HUDEP-2 (cell line): ENCODE measurements around the gene ZNF286A.
"Not testable (repeated sequence)": the region's sequence is repeated elsewhere in the genome, so short reads cannot be mapped to it uniquely, and the experiment has no call there.

Experiments
- DNase-seq, 76 experiments: peaks; one replicate each; lab custom pipeline; 2025; ENCODE audit not compliant: unreplicated experiment in 76 of 76; lab: John Stamatoyannopoulos, UW

The ZNF286A gene

DNA sequence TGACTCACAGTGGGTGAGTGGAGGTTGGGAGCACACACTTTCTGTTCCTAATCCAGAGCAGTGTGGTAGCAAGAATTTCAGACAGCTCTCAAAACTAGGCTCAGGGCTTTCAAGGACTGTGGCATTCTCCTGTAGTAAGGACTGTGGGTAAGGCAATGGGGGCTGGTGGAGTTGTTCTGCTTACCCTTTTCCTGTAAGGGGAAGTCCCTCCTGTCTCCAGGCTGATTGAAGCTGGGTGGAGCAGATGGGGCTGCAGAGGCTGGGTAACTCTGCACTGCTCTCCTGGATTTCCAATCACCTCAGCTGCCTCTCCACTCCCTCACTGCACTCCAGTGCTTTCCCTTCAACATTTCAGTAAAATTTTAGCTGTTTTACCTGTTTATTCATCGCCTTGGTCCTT lies 12.1 kb upstream of the ZNF286A start:
- not testable (repeated sequence) for DNase-seq

DNA sequence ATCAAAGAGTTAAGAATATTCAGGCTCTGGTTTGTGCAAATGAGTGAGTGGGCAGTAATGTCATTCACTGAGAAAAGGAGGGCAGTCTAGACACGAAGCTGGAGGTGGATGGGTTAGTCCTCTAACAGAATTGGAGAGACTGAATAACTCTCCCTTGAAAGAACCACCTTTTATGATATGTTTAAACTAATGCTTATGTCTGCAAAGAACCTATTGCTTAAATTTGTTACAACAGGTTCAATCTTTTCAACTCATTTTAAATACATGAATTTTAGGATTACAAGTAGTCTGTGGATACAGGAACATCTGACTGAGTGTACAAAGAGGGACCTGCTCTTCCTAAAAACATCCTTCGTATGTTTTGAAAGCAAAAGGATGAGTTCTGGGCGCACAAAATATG lies 585 bp upstream of the ZNF286A start:
- peak in 1 of 76 experiments; percentile 8 for DNase-seq

DNA sequence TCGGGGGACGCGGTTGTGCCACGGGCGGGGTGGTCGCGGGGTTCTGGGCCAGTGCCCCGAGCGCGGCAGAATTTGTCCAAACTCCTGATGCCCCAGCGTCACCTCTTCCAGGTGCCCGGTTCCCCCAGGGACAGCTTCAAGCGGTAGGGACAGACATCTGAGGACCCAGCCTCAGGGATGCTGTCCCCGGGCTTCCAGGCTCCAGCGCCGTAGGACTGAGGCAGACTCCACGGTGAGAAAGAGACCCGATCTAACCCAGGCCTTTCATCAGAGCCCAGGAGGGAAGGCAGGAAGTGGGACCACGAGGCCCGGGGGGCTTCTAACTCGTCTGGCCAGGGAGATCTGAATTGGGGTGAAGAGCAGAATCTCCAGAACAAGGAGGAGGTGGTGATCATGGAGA lies 385 bp downstream of the ZNF286A start:
- not testable (repeated sequence) for DNase-seq

DNA sequence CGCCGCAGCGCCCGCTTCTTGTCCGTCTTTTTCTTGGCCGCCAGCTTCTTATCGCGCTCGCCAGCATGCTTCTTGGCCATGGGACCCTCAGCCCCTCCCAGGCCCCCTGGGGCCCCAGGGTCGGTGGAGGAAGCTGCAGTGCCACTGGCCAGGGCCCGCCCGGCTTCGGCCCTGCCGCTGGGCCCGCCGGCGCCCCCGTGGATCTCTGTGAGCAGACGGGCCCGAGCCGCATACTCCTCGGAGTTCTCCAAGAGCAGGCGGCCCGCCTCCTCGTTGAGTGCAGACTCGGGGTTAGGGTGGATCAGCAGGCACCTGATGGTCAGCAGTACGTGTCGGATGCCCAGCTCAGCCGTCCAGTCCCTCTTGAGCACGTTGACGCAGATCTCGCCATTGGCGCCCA lies 4.7 kb downstream of the ZNF286A start:
- DNase-seq, result not testable (repeated sequence)

DNA sequence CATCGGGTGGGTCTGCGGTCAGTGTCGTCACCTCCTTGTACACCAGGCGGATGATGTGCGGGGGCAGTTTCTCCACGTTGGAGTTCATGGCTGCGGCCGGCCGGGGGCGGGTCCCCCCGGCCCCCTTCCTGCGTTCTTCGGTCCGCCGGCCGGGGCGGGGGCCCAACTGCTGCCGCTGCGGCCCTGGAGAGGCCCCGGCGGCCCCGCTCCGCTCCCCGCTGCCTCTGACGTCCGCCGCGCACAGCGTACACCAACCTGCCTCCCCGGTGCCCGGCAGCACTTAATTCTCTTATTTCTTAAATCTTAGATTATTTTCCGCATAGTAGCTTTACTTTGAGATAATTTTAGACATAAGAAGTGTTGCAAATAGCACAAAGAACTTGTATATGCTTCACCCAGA lies 5.3 kb downstream of the ZNF286A start:
- DNase-seq, result not testable (repeated sequence)

DNA sequence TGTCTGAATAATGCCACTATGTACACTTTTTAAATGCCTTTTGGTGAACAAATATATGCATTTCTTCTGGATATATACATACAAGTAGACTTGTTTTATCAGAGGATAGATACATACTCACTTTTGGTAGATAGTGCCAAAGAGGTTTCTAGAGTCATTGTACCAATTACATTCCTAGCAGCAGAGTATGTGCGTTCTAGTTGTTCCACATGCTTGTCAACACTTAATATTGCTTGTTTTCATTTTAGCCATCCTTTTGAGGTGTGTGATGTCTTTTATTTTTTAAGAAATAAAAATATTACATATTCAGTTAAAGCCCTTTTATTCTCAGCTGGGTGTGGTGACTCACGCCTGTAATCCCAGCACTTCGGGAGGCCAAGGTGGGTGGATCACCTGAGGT lies 9.3 kb downstream of the ZNF286A start:
- DNase-seq, result not testable (repeated sequence)

DNA sequence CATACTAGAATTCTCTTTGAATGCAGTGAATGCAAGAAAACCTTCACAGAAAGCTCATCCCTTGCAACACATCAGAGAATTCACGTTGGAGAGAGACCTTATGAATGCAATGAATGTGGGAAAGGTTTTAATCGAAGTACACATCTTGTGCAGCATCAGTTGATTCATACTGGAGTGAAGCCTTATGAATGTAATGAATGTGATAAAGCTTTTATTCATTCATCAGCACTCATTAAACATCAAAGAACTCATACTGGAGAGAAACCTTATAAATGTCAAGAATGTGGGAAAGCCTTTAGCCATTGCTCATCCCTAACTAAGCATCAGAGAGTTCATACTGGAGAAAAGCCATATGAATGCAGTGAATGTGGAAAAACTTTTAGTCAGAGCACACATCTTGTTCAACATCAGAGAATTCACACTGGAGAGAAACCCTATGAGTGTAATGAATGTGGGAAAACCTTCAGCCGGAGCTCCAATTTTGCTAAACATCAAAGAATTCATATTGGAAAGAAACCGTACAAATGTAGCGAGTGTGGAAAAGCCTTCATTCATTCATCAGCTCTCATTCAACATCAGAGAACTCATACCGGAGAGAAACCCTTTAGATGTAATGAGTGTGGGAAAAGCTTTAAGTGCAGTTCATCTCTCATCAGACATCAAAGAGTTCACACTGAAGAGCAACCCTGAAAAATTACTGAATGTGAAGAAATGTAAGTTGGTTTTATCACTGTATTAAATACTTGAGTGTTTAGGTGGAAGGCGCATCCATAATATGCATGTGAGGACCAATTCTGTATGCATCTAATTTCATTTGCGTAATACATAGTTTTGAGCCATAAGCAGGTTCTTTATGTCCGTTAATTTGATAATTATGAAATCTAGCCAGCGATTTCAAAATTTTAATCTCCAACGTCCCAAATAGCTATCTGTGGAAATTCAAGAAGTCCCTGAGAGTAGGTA lies 17.3 kb downstream of the ZNF286A start:
- DNase-seq, result not testable (repeated sequence)

DNA sequence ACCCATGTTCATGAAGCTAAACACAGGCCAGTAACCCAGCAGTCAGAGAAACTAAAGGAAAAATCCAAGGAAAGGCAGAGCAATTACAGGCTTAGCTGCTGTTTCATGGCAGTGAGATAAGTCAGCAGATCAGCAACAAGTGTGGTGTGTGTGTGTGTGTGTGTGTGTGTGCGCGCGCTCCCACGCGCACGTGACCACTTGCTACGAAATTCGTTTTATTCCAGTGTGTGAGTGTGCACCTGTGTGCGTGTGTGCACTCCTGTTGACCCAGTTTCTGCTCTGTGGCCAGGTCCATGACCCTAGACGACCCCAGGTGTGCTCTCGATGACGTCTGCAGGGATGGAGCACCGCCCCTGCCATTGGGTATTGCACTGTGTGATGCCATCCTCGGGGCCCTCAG lies 31.0 kb downstream of the ZNF286A start:
- not testable (repeated sequence) for DNase-seq

DNA sequence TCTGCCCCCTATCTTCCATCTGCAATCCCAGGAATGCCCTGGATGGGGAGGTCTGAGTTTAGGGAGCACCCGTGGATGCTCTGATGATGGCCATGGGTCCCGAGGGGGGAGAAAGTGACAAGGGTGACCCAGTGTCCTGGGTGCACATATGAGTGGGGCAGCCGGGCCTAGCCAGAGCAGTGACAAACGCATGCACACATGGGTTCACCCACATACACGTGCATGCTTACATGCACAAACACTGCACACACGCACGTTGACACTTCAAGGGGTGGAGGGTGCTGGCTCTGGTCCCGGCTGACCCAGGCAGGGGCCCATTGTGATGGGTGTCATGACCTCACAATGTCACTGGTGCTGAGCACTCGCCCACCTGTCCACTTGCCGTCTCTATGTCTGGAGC lies 32.3 kb downstream of the ZNF286A start, which contains the start of gene TBC1D26:
Gene TBC1D26, plus strand, starts transcription at position 384 of the 400 bp plus-strand sequence. CDS start 3,066 bp downstream, outside the sequence.
- not testable (repeated sequence) for DNase-seq

DNA sequence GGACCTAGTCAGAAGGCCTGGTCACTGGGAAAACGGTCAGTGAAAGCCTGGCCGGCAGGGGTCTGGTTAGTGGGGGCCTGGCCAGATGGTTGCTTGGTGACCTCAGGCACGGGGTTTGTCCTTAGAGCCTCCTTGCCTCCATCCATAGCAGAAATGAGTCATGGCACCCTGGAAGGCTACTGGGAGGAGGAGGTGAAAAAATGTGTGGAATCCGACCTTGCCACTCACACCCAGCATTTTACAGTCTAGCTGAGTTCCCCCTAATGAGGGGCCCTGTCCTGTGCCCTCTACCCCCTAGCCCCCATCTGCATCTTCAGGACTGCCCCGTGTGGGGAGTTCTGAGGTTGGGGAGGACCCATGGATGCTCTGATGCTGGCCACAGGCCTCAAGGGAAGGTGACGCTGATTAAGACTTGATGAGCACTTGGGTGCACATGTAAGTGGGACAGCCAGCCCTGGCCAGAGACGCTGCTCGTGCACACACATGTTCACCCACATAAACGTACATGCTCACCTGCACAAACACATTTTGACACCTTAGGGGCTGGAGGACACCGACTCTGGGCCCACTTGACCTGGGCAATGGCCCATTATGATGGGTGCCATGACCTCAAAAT lies 33.7 kb downstream of the ZNF286A start:
- not testable (repeated sequence) for DNase-seq

DNA sequence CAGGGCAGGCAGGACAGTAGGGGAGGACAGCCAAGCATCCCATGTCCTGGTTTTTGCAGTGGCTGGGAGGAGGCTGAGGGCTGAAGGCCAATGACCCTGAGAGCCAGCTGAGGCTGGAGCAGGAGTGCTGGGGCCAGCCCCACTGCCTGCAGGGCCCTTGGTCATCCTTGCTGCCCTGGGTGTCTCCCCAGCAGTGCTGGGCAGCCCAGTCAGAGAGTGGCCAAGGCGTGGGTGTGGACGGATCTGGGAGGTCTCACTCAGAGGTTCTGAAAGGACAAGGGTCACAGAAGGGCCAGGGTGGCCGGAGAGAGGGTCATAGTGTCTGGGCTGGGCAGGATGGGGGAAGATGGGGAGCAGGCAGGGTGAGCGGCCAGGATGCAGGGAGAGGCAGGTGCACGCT lies 37.0 kb downstream of the ZNF286A start:
- DNase-seq, result not testable (repeated sequence)

DNA sequence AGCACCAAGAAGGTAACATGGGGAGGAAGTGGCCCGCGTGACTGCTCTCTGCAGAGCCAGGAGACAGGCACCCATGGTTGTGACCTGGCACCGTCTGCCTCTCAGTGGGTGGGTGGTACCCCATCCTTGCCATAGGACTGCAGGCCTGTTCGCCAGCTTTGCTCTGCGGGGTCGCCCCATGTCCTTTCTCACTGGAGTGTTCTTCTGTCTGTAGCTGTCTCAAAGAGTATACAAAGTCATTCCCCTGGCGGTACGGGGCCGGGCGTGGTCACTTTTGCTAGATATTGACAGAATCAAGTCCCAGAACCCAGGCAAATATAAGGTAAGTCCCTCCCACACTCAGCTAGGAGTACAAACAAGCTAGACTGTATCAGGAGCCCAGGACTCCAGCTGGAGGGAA lies 38.5 kb downstream of the ZNF286A start:
- no peak for DNase-seq

DNA sequence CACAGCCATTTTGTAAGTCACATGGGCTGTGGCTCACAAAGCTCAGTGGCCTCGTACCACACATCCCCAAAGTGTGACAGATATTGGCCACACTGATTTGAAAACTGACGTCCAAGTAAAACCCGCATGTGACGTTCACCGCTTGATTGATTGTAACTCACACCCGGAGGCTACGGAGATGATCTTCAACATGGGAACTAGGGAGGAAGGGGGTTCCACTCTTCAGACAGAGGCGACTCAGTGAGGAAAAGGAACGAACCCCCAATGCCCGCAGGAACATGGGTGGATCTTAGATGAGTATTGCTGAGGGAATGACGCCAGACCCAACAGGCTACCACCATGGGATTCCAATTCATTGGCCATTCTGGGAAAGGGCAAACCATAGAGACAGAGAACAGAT lies 39.7 kb downstream of the ZNF286A start:
- not testable (repeated sequence) for DNase-seq

DNA sequence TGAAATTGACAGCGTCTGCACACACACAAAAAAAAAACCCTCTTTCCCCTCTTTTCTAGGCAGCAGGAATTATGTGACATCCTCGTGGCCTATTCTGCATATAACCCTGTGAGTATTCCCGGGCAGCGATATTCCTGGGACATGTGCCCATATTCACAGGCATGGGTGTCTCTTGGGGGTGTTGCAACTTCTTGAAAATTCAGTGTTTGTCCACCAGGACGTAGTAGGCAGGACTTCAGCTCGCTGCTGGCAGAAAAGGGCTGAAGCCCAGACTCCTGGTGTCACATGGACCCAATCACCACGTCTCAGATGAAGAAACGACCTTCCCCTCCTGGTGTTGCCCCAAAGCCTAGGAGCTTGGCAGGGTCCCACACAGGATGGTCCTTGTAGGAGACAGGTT lies 40.5 kb downstream of the ZNF286A start:
- DNase-seq, result not testable (repeated sequence)

DNA sequence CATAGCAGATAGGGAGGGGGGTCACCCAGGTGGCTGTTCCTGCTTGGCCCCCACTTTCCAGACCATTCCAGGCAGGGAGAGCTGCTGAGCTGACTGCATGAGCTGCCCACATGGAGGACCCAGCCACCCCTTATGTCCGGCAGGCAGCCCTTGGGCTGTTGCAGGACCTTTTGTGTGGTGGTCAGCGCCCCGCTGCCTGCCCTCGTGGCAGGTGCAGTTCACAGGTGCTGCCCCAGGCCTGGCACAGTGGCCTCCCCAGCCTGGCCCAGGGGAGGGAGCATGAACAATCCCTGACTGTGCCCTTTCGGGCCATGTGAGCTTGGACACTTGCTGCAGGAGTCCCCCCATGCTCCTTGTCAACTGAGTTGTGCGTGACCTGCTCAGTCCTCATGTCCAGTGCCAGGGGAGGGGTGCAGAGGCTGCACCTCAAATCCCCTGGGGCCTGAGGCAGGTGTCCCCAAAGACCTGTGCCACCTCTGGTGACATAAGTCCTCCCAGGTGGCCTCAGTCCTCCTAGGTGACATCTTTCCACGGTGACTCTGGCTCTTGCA lies 41.1 kb downstream of the ZNF286A start:
- no peak for DNase-seq

DNA sequence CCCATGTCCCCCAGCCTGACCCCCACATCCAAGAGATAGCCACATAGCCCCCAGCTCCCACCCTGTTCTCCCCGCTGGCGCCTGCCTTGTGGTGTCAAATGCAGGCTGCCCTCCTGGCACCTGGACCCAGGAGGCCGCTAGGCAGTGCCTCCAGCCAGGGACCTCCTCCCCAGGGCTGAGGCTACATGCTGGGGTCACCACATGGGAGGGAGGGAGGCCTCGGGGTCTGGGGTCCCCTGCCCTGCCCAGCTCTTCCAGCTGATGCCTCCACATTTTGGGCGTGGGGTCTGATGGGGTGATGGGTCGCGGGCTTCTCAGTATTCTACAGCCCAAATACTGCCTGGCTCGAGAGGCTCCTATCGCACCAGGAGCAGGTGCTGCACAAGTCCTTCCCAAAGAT lies 42.1 kb downstream of the ZNF286A start:
- DNase-seq, result no peak

DNA sequence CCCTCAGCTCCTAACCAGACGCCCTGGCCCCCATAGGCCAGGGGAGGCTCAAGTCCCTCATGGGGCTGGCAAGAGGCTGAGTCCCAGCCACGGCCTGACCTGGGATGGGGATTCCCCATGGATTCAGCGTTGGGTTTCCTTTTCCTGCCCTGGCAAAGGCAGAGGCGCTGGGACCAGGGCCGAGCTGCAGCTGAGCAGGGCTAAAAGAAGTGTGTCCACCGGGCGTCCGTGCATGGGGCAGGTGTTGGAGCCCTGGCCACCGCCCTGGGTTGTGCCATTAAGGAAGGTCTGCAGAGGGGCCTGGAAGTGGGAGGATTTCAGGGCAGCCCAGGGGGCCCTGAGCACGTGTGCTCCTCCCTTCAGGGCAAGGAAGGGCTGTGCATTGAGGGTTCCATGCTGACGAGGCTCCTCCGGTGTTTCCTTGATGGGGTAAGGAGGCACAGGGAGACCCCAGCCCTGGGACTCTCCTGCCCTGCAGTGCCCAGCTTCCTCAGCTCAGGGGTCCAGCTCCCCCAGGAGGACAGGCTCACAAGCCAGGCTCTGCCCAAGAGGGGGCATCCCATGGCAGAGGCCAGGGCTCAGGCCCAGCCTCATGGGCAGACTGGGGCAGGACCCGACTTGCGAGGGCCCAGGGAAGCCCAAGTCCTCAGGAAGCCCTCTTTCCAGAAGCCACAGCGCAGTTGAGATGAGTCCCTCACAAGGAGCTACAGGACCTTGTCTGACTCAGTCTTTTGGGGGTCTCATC lies 42.7 kb downstream of the ZNF286A start:
- DNase-seq, result no peak

DNA sequence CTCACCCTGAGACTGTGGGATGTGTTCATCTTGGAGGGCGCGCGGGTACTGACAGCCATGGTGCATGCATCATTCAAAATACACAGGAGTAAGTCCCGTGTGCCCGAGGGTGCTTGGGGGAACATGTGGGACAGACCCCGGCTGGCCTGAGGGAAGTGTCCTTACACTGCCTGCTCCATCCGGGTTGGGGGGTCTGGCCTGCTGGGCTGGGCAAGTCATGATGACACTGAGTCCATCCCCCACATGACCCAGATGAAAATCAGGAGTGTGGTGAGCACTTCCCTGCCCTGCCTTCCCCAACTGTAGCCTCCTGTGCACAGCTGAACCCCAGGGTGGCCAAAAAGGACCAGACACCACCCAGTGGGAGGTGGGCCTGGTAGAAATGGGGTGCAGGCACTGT lies 43.4 kb downstream of the ZNF286A start:
- no peak for DNase-seq

DNA sequence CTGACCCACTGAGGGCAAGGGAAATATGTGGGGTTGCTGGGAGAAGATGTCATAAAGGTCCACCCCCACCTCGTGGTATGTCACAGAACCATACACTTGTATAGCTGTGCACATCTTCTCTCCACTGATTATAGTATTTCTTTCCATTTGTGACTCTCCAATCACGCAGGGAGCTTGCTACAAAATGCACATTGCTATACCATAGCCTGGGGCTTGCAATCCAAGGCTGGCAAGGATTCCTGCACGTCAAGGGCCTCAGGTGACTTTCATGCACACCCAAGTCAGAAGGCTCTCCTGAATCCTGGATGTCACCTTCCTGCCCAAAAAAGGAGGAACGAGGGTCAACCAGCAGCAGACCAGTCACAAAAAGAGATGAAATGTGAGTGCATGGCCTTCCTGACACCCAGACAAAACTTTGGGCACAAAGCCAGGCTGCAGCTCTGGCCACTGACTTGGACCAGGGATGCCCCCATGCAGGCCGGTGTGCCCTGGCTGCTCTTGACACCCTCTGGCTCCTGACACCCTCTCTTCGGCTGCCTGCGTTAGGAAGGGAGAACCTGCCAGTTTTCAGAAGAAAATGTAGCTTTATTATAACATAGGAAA lies 44.6 kb downstream of the ZNF286A start:
- no peak for DNase-seq

DNA sequence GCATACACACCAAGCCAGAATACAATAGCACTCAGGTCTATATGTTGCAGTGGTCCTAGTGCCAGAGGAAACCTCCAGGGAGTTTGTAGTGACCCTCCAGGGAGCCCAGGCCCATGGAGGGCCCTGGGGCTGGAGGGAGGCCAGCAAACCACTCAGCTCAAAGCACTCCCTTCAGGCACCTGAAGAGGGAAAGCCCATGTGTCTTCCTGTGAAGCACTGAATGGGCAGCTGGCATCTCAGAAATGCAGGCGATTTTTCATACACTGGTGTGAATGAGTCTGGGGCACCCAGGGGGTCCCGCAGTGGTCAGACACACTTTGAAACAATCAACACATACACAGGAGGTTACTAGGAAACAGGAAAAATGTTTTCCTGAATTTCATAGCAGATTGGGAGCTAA lies 45.3 kb downstream of the ZNF286A start:
- no peak for DNase-seq
